Stimulated activated naive CD8-positive, alpha-beta T cell treated with anti-CD3 and anti-CD28 coated beads, Interleukin-15, Interleukin-2, amounts not matched to agents 100 ng/mL and 50 ng/mL, for 24 hours (primary cell): ENCODE data around the gene PPM1H.

ENCODE experiments used
- H3K27ac Mint-ChIP-seq: one replicate; pipeline ENCODE4 v1.8.0; 2021; ENCODE audit warnings: mild to moderate bottlenecking, mixed read lengths
- H3K27me3 Mint-ChIP-seq: one replicate; pipeline ENCODE4 v1.8.0; 2021; ENCODE audit warnings: mixed read lengths
- H3K36me3 Mint-ChIP-seq: one replicate; pipeline ENCODE4 v1.8.0; 2021; ENCODE audit warnings: low read depth, mixed read lengths
- H3K4me1 Mint-ChIP-seq: one replicate; pipeline ENCODE4 v1.8.0; 2021; ENCODE audit warnings: low read depth, mixed read lengths
- H3K4me3 Mint-ChIP-seq: one replicate; pipeline ENCODE4 v1.8.0; 2021; ENCODE audit warnings: mild to moderate bottlenecking, mixed read lengths
- H3K9me3 Mint-ChIP-seq: one replicate; pipeline ENCODE4 v1.8.0; 2021; ENCODE audit warnings: mixed read lengths

PPM1H gene

DNA sequence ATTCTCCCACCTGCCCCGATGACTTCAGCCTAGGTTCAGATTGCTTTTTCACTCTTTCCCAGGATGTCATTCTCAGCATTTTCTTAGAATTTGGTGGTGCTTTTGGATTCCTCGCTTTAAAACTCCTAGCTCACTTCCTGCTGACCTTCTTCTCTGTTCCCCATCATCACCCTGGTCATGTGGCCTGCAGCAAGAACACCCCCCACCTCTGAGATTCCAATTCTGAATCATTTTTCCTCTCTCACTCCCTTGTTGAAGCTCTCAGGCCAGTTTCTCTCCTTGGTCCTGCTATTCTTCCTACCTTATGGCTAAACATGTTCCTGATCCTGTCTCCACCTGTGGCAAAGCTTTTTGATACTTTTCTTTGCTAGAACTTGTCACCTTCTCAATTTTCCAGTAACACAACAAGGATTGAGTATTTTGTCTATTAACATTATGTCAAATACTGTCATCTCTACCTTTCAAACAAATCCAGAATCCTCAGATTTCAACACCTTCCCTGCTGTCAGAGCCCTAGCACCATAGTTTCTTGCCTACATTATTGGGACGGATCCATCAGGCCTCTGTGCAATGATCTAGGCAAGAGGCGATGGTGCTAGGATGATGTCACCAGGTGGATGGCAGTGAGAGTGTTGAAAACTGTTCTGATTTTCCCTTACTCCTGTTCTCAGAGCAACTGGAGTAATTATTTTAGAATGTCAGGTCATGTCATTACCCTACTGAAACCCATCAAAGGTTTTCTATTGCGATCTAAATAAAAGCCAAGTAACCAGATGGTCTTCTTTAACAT is 234.7 kb downstream of the PPM1H start:
- no peak overlapping the region for H3K4me3 Mint-ChIP-seq
- H3K36me3 Mint-ChIP-seq, result no peaks in the 10 kb centered on the region
- H3K4me1 Mint-ChIP-seq, result peaks cover 9% of the 10 kb centered on the region
- H3K9me3 Mint-ChIP-seq, result no peaks in the 10 kb centered on the region
- no peaks in the 10 kb centered on the region for H3K27me3 Mint-ChIP-seq
- no peak overlapping the region for H3K27ac Mint-ChIP-seq

DNA sequence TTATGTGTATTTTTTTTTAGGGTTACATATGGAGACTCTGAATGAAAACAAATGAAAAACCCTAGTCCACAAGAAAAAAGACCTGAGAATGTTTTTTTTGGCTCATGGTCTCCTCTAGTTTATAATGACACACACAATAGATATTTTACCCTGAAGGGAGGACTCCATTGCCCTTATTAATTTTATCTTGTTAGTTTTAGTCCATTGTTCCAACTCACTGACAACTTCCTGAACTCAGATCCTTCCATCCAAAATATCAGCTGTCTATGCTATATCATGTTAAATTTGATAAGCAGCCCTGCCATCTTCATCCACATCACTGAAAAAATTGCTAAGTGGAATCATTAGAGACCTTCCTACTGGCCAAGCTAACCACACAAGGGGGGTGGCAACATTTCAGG is 236.2 kb downstream of the PPM1H start:
- Mint-ChIP-seq H3K4me1 (peaks cover 9% of the 10 kb centered on the region), H3K27ac (no peak overlapping the region), H3K36me3 (no peaks in the 10 kb centered on the region), H3K27me3 (no peaks in the 10 kb centered on the region), H3K9me3 (no peaks in the 10 kb centered on the region), H3K4me3 (no peak overlapping the region)

DNA sequence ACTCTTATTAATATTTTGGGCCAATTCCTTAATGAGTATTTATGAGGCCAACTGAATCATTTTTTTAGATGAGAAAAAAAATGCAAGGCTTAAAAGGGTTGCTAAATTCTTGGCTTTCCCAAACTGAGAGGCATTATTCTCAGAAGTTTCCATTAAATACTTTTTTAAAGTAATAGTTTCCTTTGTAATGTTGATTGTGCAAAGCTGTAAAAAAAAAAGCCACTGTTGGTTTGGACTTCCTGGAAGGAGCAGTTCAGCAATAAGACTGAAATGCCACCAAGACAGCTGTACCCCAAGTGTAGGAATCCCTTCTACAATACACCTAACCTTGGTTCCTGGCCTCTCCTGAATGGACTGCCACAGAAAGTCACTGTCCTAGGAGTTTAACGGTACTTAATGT is 237.1 kb downstream of the PPM1H start:
- Mint-ChIP-seq H3K4me1 (peaks cover 9% of the 10 kb centered on the region), H3K36me3 (no peaks in the 10 kb centered on the region), H3K27ac (no peak overlapping the region), H3K4me3 (no peak overlapping the region), H3K27me3 (no peaks in the 10 kb centered on the region), H3K9me3 (no peaks in the 10 kb centered on the region)

DNA sequence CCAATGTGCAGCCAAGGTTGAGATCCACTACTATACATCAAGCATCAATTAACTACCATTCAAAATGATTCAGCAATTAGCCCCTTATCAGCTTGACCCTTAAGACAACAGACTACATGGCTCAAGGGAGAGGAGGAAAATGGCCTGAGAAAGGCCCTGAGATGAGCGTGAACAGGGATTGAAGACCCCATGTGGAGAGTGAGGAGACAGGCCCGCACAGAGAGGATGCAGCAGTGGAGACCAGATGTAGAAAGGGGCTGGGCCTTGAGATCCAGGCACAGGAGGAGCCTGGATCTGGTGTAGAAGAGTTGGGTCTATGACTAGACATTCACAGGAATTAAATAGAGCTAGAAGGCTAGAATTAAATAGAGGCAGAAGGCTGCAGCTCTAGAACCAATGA is 239.3 kb downstream of the PPM1H start:
- H3K4me3 Mint-ChIP-seq, result no peak overlapping the region
- no peaks in the 10 kb centered on the region for H3K36me3 Mint-ChIP-seq
- no peaks in the 10 kb centered on the region for H3K27me3 Mint-ChIP-seq
- no peak overlapping the region for H3K27ac Mint-ChIP-seq
- H3K4me1 Mint-ChIP-seq, result peaks cover 9% of the 10 kb centered on the region
- no peaks in the 10 kb centered on the region for H3K9me3 Mint-ChIP-seq

DNA sequence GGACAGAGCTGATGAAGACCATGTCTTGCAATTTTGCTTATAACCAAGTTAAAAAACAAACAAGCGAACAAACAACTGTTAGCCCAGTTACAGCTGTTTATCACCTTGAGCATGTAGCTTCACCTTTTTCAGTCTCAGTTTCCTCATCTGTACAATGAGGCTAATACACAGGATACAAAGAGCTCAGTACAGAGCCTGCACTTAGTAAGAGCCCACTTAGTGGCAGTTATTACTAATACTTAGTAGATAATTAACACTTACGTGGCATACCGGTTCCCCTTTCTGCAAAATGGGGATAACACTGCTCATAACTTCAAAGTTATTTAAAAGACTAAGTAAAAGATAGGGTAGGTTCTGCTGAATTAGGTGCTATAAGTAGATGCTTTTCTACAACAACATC is 240.3 kb downstream of the PPM1H start:
- no peak overlapping the region for H3K27ac Mint-ChIP-seq
- H3K36me3 Mint-ChIP-seq, result no peaks in the 10 kb centered on the region
- H3K4me3 Mint-ChIP-seq, result no peak overlapping the region

DNA sequence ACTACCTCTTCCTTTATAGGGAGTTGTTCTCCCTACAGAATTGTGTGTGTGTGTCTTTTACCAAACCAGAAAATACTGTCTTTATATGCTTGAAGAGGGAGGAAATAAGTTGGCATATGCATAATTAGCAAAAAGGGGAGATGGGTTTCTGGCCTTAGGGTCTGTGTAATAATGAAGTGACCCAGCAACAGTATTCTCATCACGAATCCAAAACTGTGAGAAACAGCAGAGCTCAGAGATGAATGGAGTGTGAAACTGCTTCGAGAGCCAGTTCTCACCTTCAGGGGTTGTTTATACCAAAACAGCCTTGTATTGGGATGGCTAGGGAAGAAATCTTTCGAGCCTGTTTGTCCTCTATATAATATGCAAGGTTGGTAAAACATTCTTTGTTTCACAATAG is 240.8 kb downstream of the PPM1H start:
- Mint-ChIP-seq H3K27me3 (no peaks in the 10 kb centered on the region), H3K9me3 (no peaks in the 10 kb centered on the region), H3K27ac (no peak overlapping the region), H3K4me1 (peaks cover 9% of the 10 kb centered on the region), H3K36me3 (no peaks in the 10 kb centered on the region), H3K4me3 (no peak overlapping the region)

More for the DNA sequence above, 240.3 kb downstream of the PPM1H start:
- Mint-ChIP-seq H3K4me1 (peaks cover 9% of the 10 kb centered on the region), H3K27me3 (no peaks in the 10 kb centered on the region), H3K9me3 (no peaks in the 10 kb centered on the region)

DNA sequence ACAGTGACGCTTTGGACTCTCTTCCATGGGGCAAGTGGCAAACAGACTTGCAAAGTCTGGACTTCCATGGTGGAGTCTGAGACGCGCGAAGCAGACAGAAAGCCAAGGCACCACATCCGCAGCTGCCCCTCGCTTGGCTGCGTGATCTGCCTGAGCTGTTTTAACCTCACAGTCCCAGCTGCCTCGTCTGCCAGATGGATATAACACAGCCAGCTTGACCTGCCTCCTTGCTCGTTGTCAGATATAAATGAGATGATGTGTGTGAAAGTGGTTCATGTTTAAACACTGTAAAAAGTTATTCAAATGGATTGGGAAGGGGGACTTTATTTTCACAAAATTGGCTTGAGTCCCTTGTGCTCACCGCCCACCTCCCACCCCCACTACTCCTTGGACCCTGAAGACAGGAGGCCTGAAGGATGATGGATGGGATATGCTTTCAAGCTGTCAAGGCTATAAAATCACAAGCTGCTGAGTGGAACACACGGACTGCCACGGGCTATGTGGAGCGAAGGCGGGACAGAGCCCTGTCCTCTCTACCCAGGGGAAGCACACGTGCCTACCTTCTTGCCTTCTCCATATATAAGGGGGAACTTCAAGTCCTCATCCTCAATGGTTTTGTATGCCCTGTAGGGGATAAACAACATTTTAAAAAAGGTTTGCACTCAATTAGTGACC is 241.4 kb downstream of the PPM1H start:
- H3K27ac Mint-ChIP-seq, result no peak overlapping the region
- H3K36me3 Mint-ChIP-seq, result no peaks in the 10 kb centered on the region
- no peaks in the 10 kb centered on the region for H3K9me3 Mint-ChIP-seq
- H3K4me1 Mint-ChIP-seq, result peaks cover 9% of the 10 kb centered on the region
- H3K4me3 Mint-ChIP-seq, result no peak overlapping the region
- no peaks in the 10 kb centered on the region for H3K27me3 Mint-ChIP-seq

DNA sequence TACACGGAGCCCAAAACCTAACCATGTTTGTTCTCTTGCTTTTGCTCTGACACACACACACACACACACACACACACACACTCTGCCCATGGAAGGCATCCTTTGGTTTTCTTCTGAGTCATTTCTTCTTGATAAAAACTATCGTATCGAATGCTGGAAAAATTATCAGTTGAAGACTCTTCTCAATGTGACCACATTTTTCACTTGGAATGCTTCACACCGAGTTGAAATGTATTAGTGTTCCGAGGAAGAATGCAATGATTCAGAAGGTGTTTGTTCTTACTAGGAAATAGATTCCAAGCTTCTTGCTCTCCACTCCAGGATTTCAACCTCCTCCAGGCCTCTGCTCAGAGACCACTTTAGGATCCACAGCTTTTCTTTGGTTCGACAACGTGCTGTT is 242.1 kb downstream of the PPM1H start:
- H3K4me3 Mint-ChIP-seq, result no peak overlapping the region
- no peaks in the 10 kb centered on the region for H3K27me3 Mint-ChIP-seq
- no peaks in the 10 kb centered on the region for H3K36me3 Mint-ChIP-seq
- H3K9me3 Mint-ChIP-seq, result no peaks in the 10 kb centered on the region
- peaks cover 6% of the 10 kb centered on the region for H3K4me1 Mint-ChIP-seq
- H3K27ac Mint-ChIP-seq, result no peak overlapping the region

DNA sequence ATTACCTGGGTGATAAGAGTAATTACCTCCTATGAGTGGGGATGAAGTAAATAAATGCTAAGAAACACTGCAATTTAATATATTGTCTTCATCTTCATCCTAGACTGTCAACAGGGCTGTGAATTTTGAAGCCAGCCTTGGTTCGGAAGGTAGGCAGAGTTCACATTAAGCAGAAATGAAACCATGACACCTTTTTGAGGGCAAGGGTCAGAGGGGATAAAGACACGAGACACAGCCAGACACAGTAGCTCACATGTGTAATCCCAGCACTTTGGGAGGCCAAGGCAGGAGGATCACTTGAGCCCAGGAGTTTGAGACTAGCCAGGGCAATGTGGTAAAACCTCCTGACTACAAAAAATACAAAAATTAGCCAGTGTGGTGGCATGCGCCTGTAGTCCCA is 243.6 kb downstream of the PPM1H start:
- H3K27me3 Mint-ChIP-seq, result no peaks in the 10 kb centered on the region
- no peaks in the 10 kb centered on the region for H3K36me3 Mint-ChIP-seq
- no peak overlapping the region for H3K4me3 Mint-ChIP-seq
- peaks cover 2% of the 10 kb centered on the region for H3K4me1 Mint-ChIP-seq
- H3K9me3 Mint-ChIP-seq, result no peaks in the 10 kb centered on the region
- no peak overlapping the region for H3K27ac Mint-ChIP-seq

DNA sequence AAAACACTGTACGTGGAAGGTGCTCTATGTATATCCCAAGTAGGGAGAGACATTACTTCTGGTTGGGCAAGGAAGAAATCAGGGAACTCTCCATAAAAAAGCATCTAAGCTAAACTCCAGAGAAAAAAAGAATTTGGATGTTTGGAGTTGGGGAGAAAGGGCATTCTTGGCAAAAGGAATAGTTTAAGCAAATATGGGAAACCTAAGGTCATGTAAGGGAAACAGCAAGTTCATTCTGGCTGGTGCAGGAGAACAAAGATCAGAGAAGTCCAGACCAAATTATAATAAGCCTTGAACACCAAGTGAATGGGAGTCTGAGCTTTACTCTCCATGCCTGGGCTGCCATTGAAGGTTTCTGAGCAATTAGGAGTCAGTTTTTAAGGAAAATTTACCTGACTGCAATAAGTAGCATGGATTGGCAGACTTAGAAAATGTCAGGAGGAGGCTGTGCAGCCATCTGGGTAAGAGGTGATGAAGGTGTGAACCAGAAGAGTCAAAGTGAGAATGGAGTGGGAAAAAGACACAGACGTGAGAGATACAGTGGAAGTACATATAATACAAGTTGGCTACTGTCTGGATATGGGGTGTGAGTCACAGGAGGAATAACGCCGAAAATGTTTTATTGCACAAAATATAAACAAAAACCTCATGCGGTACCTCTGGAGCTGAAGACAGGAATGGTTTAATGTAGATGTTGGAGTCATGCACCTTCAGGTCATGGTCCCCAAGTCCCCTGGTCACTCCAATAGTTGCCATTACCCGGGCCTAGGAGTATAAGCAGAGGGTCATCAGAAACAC is 245.7 kb downstream of the PPM1H start:
- H3K9me3 Mint-ChIP-seq, result no peaks in the 10 kb centered on the region
- no peaks in the 10 kb centered on the region for H3K27me3 Mint-ChIP-seq
- H3K36me3 Mint-ChIP-seq, result no peaks in the 10 kb centered on the region
- no peak overlapping the region for H3K4me3 Mint-ChIP-seq
- no peak overlapping the region for H3K27ac Mint-ChIP-seq
- no peaks in the 10 kb centered on the region for H3K4me1 Mint-ChIP-seq

DNA sequence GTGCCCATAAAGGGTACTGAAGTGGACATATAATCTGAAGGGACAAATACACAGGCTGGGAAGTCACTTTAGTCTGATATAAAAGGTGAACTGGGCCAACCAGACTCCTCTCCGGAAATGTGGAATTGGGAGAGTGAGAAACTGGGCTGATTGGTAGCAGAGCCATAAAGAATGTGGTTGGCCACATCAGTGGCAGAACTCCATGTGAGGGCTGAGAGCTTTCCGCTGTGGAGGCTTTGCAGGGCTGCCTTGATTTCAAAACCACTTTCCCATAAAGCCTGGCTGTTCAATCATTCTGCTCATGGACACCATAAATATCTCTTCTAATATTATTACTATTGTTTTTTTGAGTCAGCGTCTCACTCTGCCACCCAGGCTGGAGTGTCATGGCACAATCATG is 248.0 kb downstream of the PPM1H start:
- Mint-ChIP-seq H3K27ac (no peak overlapping the region), H3K4me3 (no peak overlapping the region), H3K4me1 (no peaks in the 10 kb centered on the region), H3K9me3 (no peaks in the 10 kb centered on the region), H3K36me3 (no peaks in the 10 kb centered on the region), H3K27me3 (peaks cover 3% of the 10 kb centered on the region)

DNA sequence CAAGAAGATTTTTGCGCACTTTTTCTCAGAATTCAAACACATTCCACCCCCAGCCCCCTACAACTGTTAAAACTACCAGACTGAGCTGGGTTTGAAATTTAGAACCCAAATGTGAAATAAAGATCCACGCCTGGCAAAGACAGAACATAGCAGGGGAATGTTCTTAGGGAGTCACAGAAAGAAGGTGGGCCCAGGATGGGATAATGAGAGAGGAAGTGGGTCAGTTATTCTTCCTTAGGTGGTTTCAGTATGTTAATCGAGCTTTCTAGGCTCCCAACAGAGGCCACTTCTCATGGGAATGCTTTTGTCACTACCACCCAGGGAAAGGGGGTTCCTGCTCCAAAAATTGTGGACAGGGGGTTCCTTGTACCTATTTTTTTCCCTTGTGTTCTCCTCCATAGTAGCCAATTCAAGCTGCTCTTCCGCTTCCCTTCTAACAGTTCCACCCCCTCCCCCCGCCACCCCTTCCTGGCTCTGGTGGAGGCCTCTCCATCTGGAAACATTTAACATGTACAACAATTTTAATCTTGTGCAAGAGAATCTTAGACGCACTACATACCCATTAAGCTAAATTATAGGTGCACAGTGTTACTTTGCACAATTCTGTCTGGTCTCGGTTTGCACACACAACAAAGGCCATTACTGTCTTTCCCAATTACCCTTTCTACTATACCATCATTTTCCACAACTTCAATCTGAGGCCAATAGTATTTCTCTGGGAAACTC is 250.2 kb downstream of the PPM1H start:
- Mint-ChIP-seq H3K4me3 (no peak overlapping the region), H3K27me3 (peaks cover 10% of the 10 kb centered on the region), H3K36me3 (no peaks in the 10 kb centered on the region), H3K27ac (no peak overlapping the region), H3K9me3 (no peaks in the 10 kb centered on the region), H3K4me1 (no peaks in the 10 kb centered on the region)

DNA sequence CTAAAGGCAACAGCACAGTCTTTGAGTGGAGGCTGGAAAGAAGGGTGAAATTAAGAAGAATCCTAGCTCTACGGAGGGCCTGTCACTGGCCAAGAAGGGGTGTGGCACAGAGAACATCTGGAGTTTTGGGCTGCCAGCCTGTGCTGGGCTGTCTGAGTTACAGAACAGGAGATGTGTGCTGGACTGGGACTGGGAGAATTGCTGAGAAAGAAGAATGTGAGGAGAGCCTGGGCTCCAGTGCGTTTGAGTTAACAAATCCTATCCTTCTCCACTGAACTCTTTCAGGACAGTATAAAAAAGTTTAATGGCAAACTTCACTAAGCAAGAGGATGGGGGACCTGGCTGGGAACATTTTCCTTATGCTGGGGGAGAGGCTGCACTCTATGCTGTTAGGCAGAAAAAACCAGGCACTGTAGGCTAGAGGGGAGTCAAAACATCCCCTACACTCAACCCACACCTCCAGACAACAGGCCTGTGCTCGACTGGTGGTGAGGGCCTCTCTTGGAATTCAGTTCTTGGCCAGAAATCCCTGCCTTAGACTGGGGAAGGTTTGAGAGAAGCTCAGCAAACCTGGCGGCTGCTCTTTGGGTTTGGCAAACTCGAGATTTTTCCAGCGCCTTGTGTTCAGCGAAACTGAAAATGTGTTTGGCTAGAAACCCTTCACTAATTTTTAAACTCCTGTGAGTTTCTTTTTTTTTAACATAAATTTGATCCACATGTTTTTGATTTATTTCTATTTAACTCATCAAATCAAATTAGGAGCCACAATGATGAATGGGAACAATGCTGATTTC is 251.0 kb downstream of the PPM1H start:
- no peak overlapping the region for H3K27ac Mint-ChIP-seq
- no peaks in the 10 kb centered on the region for H3K36me3 Mint-ChIP-seq
- H3K4me1 Mint-ChIP-seq, result no peaks in the 10 kb centered on the region
- H3K9me3 Mint-ChIP-seq, result no peaks in the 10 kb centered on the region
- no peak overlapping the region for H3K4me3 Mint-ChIP-seq
- H3K27me3 Mint-ChIP-seq, result peaks cover 10% of the 10 kb centered on the region

DNA sequence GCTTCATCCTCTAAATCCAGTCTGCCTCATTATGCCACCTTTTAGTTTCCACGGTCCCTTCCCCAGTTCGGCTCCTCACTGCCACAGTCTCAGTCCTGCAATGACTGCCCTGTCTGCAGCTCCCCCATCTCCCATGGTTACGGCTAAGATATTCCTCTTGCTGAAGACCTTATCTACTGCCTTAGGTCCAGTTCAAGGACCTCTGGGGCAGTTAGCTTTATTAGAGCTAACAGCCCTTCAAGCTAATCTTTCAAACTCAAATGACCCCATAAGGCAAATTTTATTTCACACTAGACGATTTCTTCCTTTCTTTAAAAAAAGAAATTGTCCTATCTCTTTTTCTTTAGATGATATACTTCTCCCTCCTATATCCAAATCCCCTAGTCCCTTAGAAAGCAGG is 253.6 kb downstream of the PPM1H start:
- Mint-ChIP-seq H3K27me3 (peaks cover 10% of the 10 kb centered on the region), H3K4me3 (no peak overlapping the region), H3K36me3 (no peaks in the 10 kb centered on the region), H3K9me3 (no peaks in the 10 kb centered on the region), H3K27ac (no peak overlapping the region), H3K4me1 (no peaks in the 10 kb centered on the region)
